Sigmoid colon (tissue), 4 donors: ENCODE data around the gene IL3RA.

ENCODE experiments used
- EP300 ChIP-seq, 4 donors: sonication (generic); formaldehyde crosslinking; IDR thresholded peaks; one replicate each; pipeline ENCODE4 v1.6.1; 2017; ENCODE audit warnings: antibody characterized with exemption in 4 of 4
- POLR2AphosphoS5 ChIP-seq, 4 donors: sonication (generic); formaldehyde crosslinking; IDR thresholded peaks; one replicate each; pipeline ENCODE4 v1.6.1; 2017; ENCODE audit warnings: antibody characterized with exemption in 4 of 4
- TF ChIP-seq, protein P1 (sequence below), 4 experiments: fragments of 450-650 bp in 3 of 4; fragments of 200-600 bp in 1 of 4; IDR thresholded peaks; one replicate each; pipeline ENCODE4 v1.5.1; 2016 to 2019; ENCODE audit warnings: antibody characterized with exemption in 4 of 4, mild to moderate bottlenecking in 3 of 4, moderate library complexity in 2 of 4

DNA sequence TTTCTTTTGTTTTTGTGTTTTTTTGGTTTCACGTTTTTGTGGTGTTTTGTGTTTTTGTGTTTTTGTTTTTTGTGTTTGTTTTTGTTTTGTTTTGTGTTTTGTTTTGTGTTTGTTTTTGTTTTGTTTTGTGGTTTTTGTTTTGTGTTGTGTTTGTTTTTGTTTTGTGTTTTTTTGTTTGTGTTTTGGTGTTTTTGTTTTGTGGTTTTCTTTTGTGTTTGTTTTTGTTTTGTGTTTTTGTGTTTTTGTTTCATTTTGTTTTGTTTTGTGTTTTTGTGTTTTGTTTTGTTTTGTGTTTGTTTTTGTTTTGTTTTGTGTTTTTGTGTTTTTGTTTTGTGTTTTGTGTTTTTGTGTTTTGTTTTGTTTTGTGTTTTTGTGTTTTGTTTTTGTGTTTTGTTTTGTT is 47.0 kb upstream of the IL3RA start:
- TF ChIP-seq, protein P1, sequence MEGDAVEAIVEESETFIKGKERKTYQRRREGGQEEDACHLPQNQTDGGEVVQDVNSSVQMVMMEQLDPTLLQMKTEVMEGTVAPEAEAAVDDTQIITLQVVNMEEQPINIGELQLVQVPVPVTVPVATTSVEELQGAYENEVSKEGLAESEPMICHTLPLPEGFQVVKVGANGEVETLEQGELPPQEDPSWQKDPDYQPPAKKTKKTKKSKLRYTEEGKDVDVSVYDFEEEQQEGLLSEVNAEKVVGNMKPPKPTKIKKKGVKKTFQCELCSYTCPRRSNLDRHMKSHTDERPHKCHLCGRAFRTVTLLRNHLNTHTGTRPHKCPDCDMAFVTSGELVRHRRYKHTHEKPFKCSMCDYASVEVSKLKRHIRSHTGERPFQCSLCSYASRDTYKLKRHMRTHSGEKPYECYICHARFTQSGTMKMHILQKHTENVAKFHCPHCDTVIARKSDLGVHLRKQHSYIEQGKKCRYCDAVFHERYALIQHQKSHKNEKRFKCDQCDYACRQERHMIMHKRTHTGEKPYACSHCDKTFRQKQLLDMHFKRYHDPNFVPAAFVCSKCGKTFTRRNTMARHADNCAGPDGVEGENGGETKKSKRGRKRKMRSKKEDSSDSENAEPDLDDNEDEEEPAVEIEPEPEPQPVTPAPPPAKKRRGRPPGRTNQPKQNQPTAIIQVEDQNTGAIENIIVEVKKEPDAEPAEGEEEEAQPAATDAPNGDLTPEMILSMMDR (IDR thresholded peaks at IDR 0.05): no peak
- TF ChIP-seq POLR2AphosphoS5 (IDR thresholded peaks at IDR 0.05): no peak
- no peak for TF ChIP-seq EP300 (IDR thresholded peaks at IDR 0.05)
